HepG2 (cell line): ENCODE data around the gene EGLN2. TPM values are rescaled to one million over a fixed set of nuclear protein-coding genes. Genes with fewer than 3 reads are reported as not detected.

ENCODE experiments used
- ATAC-seq: fragments of 200-7000 bp; cut with Tn5 transposase; 3 replicates; pipeline ENCODE4 v1.9.1; 2020; ENCODE audit warnings: mild to moderate bottlenecking, moderate library complexity
- BruUV-seq: library from RNA; stranded (reverse); fragments of 400-500 nt; replicated peaks from 2 replicates; lab custom pipeline; 2021; lab: Mats Ljungman, UMichigan
- CTCF ChIA-PET: fragments of 300-600 bp; formaldehyde crosslinking; extraction: SDS; loops from one replicate; lab custom pipeline; 2021; ENCODE audit warnings: low total read pairs, inconsistent platforms, low intra/inter-chr PET ratio; lab: Yijun Ruan, JAX
- POLR2A ChIA-PET: fragments of 350-600 bp; sonication (Branson Sonifier 250); formaldehyde crosslinking; loops from one replicate; lab custom pipeline; 2020; ENCODE audit warnings: antibody characterized with exemption, inconsistent platforms; lab: Yijun Ruan, JAX
- DNase-seq: peaks from one replicate; pipeline ENCODE4 v3.0.0-alpha.2; 2015; ENCODE audit warnings: low spot score
- FAIRE-seq: peaks from 3 replicates; lab custom pipeline; 2011; peaks lifted over from hg19 to GRCh38; lab: Jason Lieb, UNC
- H2AFZ ChIP-seq: one replicate; pipeline ENCODE4 v1.6.1; 2011; ENCODE audit warnings: low read length, inconsistent platforms
- H3K27ac ChIP-seq: fragments of 300-600 bp; 3 replicates; pipeline ENCODE4 v1.8.0; 2011; ENCODE audit warnings: mixed run types, mild to moderate bottlenecking, mixed read lengths, low read length, inconsistent platforms; ENCODE audit not compliant: insufficient read depth; ENCODE audit errors: extremely low read length
- H3K27me3 ChIP-seq, 2 experiments: fragments of 200-600 bp in 1 of 2; 2 replicates in 1 of 2; 3 replicates in 1 of 2; pipeline versions ENCODE4 v1.6.0 to v1.8.0; 2011; ENCODE audit warnings: low read length in 2 of 2, mild to moderate bottlenecking in 2 of 2, moderate library complexity in 2 of 2, inconsistent platforms in 1 of 2; ENCODE audit not compliant: insufficient read depth in 2 of 2, control insufficient read depth in 1 of 2
- H3K36me3 ChIP-seq, 2 experiments: fragments of 200-600 bp in 1 of 2; replicated peaks in 1 of 2; 2 replicates in 1 of 2; 3 replicates in 1 of 2; pipeline versions ENCODE4 v1.5.1 to v1.8.0; 2011; ENCODE audit warnings: low read length in 2 of 2, inconsistent platforms in 1 of 2; ENCODE audit not compliant: insufficient read depth in 2 of 2, control insufficient read depth in 1 of 2
- H3K4me1 ChIP-seq: 2 replicates; pipeline ENCODE4 v1.5.1; 2012; ENCODE audit warnings: low read length, inconsistent platforms; ENCODE audit not compliant: insufficient read depth
- H3K4me2 ChIP-seq: 2 replicates; pipeline ENCODE4 v1.6.0; 2011; ENCODE audit warnings: low read depth, low read length, inconsistent platforms
- H3K4me3 ChIP-seq, 3 experiments: fragments of 200-600 bp in 1 of 3; sonication (generic), shearing (Covaris generic) in 1 of 3; replicated peaks in 1 of 3; 2 replicates each; pipeline ENCODE4 v1.5.1; 2011 to 2016; ENCODE audit warnings: low read length in 3 of 3, inconsistent platforms in 2 of 3, low read depth in 2 of 3, mild to moderate bottlenecking in 2 of 3, control low read depth in 1 of 3, mixed read lengths in 1 of 3; ENCODE audit not compliant: insufficient read depth in 1 of 3
- H3K79me2 ChIP-seq: one replicate; pipeline ENCODE4 v1.6.1; 2011; ENCODE audit warnings: low read length, inconsistent platforms; ENCODE audit not compliant: insufficient read depth
- H3K9ac ChIP-seq: 2 replicates; pipeline ENCODE4 v1.6.0; 2011; ENCODE audit warnings: mild to moderate bottlenecking, low read depth, low read length, inconsistent platforms; ENCODE audit not compliant: insufficient read depth
- H3K9me3 ChIP-seq: 2 replicates; pipeline ENCODE4 v1.5.1; 2012; ENCODE audit warnings: mild to moderate bottlenecking, low read length
- H4K20me1 ChIP-seq: 2 replicates; pipeline ENCODE4 v1.6.0; 2011; ENCODE audit warnings: inconsistent platforms, mild to moderate bottlenecking, low read length, moderate library complexity; ENCODE audit not compliant: insufficient read depth
- ESRRA ChIP-seq: sonication (generic); formaldehyde crosslinking; IDR thresholded peaks from 2 replicates; pipeline ENCODE4 v1.5.1; 2020; ENCODE audit warnings: mild to moderate bottlenecking, low read depth, missing genetic modification reagents
- MZF1 ChIP-seq: sonication (generic); formaldehyde crosslinking; IDR thresholded peaks from 2 replicates; pipeline ENCODE4 v1.8.1; 2023; ENCODE audit warnings: mild to moderate bottlenecking, missing genetic modification reagents, borderline replicate concordance
- ZFP37 ChIP-seq: sonication (generic); formaldehyde crosslinking; IDR thresholded peaks from 2 replicates; pipeline ENCODE4 v1.4.0; 2020; ENCODE audit warnings: missing genetic modification reagents, borderline replicate concordance
- WGBS: methylation state at CpG from one replicate; pipeline ENCODE4 v1.1.6; 2017; ENCODE audit warnings: low lambda C conversion rate; 5-methylcytosine and 5-hydroxymethylcytosine counted together
- in situ Hi-C: cut with HindIII; loops from 2 replicates; pipeline ENCODE4 v1.10.0; 2017; ENCODE audit warnings: low pct_unique_long_range_greater_than_20kb; ENCODE audit not compliant: extremely low pct_ligation_motif_present
- intact Hi-C: fragments of 100-400 bp; cut with micrococcal nuclease; formaldehyde crosslinking; loops from one replicate; pipeline ENCODE4 v1.10.0; 2022; ENCODE audit not compliant: unreplicated experiment
- polyA plus RNA-seq, 8 experiments: library from polyadenylated mRNA; depleted of rRNA in 3 of 8; stranded (reverse) in 7 of 8; unstranded in 1 of 8; fragments of >200 nt; fragmentation: Illumina TruSeq in 4 of 8; extraction: Trizol in 4 of 8; gene quantifications; 2 replicates each; pipeline versions ENCODE4 v1.2.1 to v1.2.3, GENCODE V29; 2011 to 2016; ENCODE audit warnings: low read depth in 4 of 8, missing spikeins in 1 of 8, mixed read lengths in 1 of 8; ENCODE audit not compliant: insufficient read depth in 1 of 8
- total RNA-seq, 5 experiments: library from RNA; depleted of rRNA; stranded (reverse); fragments of >200 nt; fragmentation: Illumina TruSeq; extraction: Trizol; gene quantifications; 2 replicates each; pipeline ENCODE4 v1.2.3, GENCODE V29; 2016; ENCODE audit warnings: low read depth in 1 of 5
- TF ChIP-seq, protein P1 (sequence below): sonication (generic); formaldehyde crosslinking; IDR thresholded peaks from 2 replicates; pipeline ENCODE4 v1.5.0; 2020; ENCODE audit warnings: mild to moderate bottlenecking, missing genetic modification reagents
- TF ChIP-seq, protein P2 (sequence below): sonication (generic); formaldehyde crosslinking; IDR thresholded peaks from 2 replicates; pipeline ENCODE4 v1.5.0; 2020; ENCODE audit warnings: missing genetic modification reagents

EGLN2 gene
- total and polyA plus RNA-seq, 2 of the 13 experiments (the other 11 are each of a cell fraction or from before 2014, with no cell fraction given) = 16.5 to 40.8 TPM

DNA sequence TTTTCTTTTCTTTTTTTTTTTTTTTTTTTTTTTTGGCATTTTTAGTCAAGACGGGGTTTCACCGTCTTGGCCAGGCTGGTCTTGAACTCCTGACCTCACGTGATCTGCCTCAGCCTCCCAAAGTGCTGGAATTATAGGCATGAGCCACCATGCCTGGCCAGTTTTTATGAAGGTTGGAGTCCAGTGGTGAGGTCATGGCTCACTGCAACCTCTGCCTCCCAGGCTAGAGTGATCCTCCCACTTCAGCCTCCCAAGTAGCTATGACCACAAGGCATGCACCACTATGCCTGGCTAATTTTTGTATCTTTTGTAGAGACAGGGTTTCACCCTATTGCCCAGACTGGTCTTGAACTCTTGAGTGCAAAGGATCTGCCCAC, 43.8 kb upstream of the EGLN2 start:
- no peak overlapping the region for H3K27ac ChIP-seq
- FAIRE-seq = no peak
- no TSS peak for BruUV-seq
- 93% methylated on average over 3 of the region's 3 CpGs for WGBS
- no peak for TF ChIP-seq ESRRA (CRISPR knock-in tag)
- TF ChIP-seq ZFP37 (CRISPR knock-in tag) = no peak
- TF ChIP-seq, protein P1, sequence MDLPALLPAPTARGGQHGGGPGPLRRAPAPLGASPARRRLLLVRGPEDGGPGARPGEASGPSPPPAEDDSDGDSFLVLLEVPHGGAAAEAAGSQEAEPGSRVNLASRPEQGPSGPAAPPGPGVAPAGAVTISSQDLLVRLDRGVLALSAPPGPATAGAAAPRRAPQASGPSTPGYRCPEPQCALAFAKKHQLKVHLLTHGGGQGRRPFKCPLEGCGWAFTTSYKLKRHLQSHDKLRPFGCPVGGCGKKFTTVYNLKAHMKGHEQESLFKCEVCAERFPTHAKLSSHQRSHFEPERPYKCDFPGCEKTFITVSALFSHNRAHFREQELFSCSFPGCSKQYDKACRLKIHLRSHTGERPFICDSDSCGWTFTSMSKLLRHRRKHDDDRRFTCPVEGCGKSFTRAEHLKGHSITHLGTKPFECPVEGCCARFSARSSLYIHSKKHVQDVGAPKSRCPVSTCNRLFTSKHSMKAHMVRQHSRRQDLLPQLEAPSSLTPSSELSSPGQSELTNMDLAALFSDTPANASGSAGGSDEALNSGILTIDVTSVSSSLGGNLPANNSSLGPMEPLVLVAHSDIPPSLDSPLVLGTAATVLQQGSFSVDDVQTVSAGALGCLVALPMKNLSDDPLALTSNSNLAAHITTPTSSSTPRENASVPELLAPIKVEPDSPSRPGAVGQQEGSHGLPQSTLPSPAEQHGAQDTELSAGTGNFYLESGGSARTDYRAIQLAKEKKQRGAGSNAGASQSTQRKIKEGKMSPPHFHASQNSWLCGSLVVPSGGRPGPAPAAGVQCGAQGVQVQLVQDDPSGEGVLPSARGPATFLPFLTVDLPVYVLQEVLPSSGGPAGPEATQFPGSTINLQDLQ = peak; percentile 23; the same call in 1 of the 2 replicates
- TF ChIP-seq, protein P2, sequence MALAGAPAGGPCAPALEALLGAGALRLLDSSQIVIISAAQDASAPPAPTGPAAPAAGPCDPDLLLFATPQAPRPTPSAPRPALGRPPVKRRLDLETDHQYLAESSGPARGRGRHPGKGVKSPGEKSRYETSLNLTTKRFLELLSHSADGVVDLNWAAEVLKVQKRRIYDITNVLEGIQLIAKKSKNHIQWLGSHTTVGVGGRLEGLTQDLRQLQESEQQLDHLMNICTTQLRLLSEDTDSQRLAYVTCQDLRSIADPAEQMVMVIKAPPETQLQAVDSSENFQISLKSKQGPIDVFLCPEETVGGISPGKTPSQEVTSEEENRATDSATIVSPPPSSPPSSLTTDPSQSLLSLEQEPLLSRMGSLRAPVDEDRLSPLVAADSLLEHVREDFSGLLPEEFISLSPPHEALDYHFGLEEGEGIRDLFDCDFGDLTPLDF (CRISPR knock-in tag) = no peak
- no peak for TF ChIP-seq MZF1 (CRISPR knock-in tag)
- TF ChIP-seq, all 625 proteins: peak for 1
- ChIA-PET CTCF (no interaction called here), POLR2A (interaction anchor here (0.7 to 7.8 kb wide), 5 partner anchors 10 to 43 kb away, joined by 3 to 90 read pairs (median 8); partner anchors contain the start of genes EGLN2 and RAB4B)
- Histone ChIP-seq H3K27me3 (no peaks in the 10 kb centered on the region; a peak in 1 of 5 replicates), H3K9me3 (no peaks in the 10 kb centered on the region), H3K36me3 (peaks cover 15 to 42% of the 10 kb centered on the region in 2 experiments), H2AFZ (no peak overlapping the region), H3K4me3 (no peak overlapping the region), H3K4me2 (peak overlapping the region; percentile 43), H3K79me2 (peaks cover 62% of the 10 kb centered on the region), H3K9ac (no peak overlapping the region), H4K20me1 (peaks cover 39% of the 10 kb centered on the region), H3K4me1 (peaks cover 55% of the 10 kb centered on the region)
- intact Hi-C loops (no loop called here), in situ Hi-C loops (no loop called here)
- no peak for DNase-seq
- no peak for ATAC-seq
